IMR-90 (cell line): Measurements from ENCODE around the gene DSE. TPM values are rescaled to one million over a fixed set of nuclear protein-coding genes. Genes with fewer than 3 reads are reported as not detected.

Experiments used
- ATAC-seq: fragments of 200-7000 bp; cut with Tn5 transposase; 2 replicates; pipeline ENCODE4 v1.9.1; 2020; ENCODE audit warnings: low read depth, mild to moderate bottlenecking, moderate library complexity
- BruUV-seq: library from RNA; stranded (reverse); fragments of 400-500 nt; replicated peaks from 2 replicates; lab custom pipeline; 2021; lab: Mats Ljungman, UMichigan
- CTCF ChIA-PET: fragments of 300-600 bp; formaldehyde crosslinking; extraction: SDS; loops from one replicate; lab custom pipeline; 2021; ENCODE audit warnings: antibody characterized with exemption; lab: Yijun Ruan, JAX
- POLR2A ChIA-PET: fragments of 300-600 bp; sonication (Branson Sonifier 250); formaldehyde crosslinking; loops from one replicate; lab custom pipeline; 2022; ENCODE audit warnings: antibody characterized with exemption; ENCODE audit not compliant: unreplicated experiment; lab: Charles Lee
- DNase-seq: peaks from one replicate; pipeline ENCODE4 v3.0.0; 2013
- H2AFZ ChIP-seq: replicated peaks from 2 replicates; pipeline ENCODE3; 2013; ENCODE audit warnings: low read length, mild to moderate bottlenecking; ENCODE audit not compliant: poor library complexity
- H2AK5ac ChIP-seq: 2 replicates; pipeline ENCODE4 v1.6.1; 2013; ENCODE audit warnings: low read depth, low read length, inconsistent platforms
- H2AK9ac ChIP-seq: replicated peaks from 2 replicates; pipeline ENCODE3; 2013; ENCODE audit warnings: mild to moderate bottlenecking, low read depth, low read length, moderate library complexity; ENCODE audit not compliant: poor library complexity
- H2BK120ac ChIP-seq: 2 replicates; pipeline ENCODE4 v1.6.1; 2013; ENCODE audit warnings: low read depth, low read length, inconsistent platforms
- H2BK15ac ChIP-seq: 3 replicates; pipeline ENCODE4 v1.6.1; 2013; ENCODE audit warnings: low read depth, low read length, inconsistent platforms
- H2BK20ac ChIP-seq: 2 replicates; pipeline ENCODE4 v1.6.1; 2013; ENCODE audit warnings: low read depth, mild to moderate bottlenecking, inconsistent platforms, low read length, moderate library complexity
- H2BK5ac ChIP-seq: 2 replicates; pipeline ENCODE4 v1.6.1; 2013; ENCODE audit warnings: mild to moderate bottlenecking, low read depth, low read length, inconsistent platforms; ENCODE audit not compliant: poor library complexity, severe bottlenecking
- H3K14ac ChIP-seq: replicated peaks from 2 replicates; pipeline ENCODE4 v1.6.1; 2013; ENCODE audit warnings: low read depth, low read length, inconsistent platforms
- H3K18ac ChIP-seq: 2 replicates; pipeline ENCODE4 v1.6.1; 2013; ENCODE audit warnings: low read depth, low read length, control low read depth
- H3K23ac ChIP-seq: 2 replicates; pipeline ENCODE4 v1.6.1; 2013; ENCODE audit warnings: low read depth, low read length, inconsistent platforms
- H3K27ac ChIP-seq: 2 replicates; pipeline ENCODE4 v1.5.1; 2013; ENCODE audit warnings: mild to moderate bottlenecking, control low read depth, low read length; ENCODE audit not compliant: insufficient read depth
- H3K27me3 ChIP-seq: 2 replicates; pipeline ENCODE4 v1.6.1; 2013; ENCODE audit warnings: low read length; ENCODE audit not compliant: control insufficient read depth, insufficient read depth
- H3K36me3 ChIP-seq: 2 replicates; pipeline ENCODE4 v1.6.1; 2013; ENCODE audit warnings: low read length, mixed read lengths; ENCODE audit not compliant: control insufficient read depth, insufficient read depth
- H3K4ac ChIP-seq: 2 replicates; pipeline ENCODE4 v1.6.1; 2013; ENCODE audit warnings: low read depth, low read length, inconsistent platforms
- H3K4me1 ChIP-seq: 2 replicates; pipeline ENCODE4 v1.6.1; 2013; ENCODE audit warnings: low read length, mixed read lengths; ENCODE audit not compliant: control insufficient read depth, insufficient read depth
- H3K4me2 ChIP-seq: 2 replicates; pipeline ENCODE4 v1.6.1; 2013; ENCODE audit warnings: low read depth, mild to moderate bottlenecking, control low read depth, low read length, moderate library complexity
- H3K4me3 ChIP-seq: 2 replicates; pipeline ENCODE4 v1.5.1; 2013; ENCODE audit warnings: low read depth, mild to moderate bottlenecking, control low read depth, low read length, moderate library complexity; ENCODE audit not compliant: insufficient read depth
- H3K56ac ChIP-seq: 2 replicates; pipeline ENCODE4 v1.6.1; 2013; ENCODE audit warnings: low read length, inconsistent platforms; ENCODE audit not compliant: insufficient read depth; ENCODE audit errors: extremely low read depth
- H3K79me1 ChIP-seq, 2 experiments: 2 replicates each; pipeline ENCODE4 v1.6.1; 2013; ENCODE audit warnings: low read length in 2 of 2, inconsistent platforms in 1 of 2, low read depth in 1 of 2
- H3K9ac ChIP-seq: 2 replicates; pipeline ENCODE4 v1.6.1; 2013; ENCODE audit warnings: low read depth, low read length, control low read depth
- H3K9me1 ChIP-seq: 2 replicates; pipeline ENCODE4 v1.6.1; 2013; ENCODE audit warnings: low read length, inconsistent platforms; ENCODE audit not compliant: insufficient read depth
- H3K9me3 ChIP-seq: 2 replicates; pipeline ENCODE4 v1.6.1; 2013; ENCODE audit warnings: low read length; ENCODE audit not compliant: control insufficient read depth, insufficient read depth
- H4K20me1 ChIP-seq: 2 replicates; pipeline ENCODE4 v1.6.1; 2013; ENCODE audit warnings: low read length, inconsistent platforms; ENCODE audit not compliant: insufficient read depth
- H4K5ac ChIP-seq: 2 replicates; pipeline ENCODE4 v1.6.1; 2013; ENCODE audit warnings: mild to moderate bottlenecking, low read depth, low read length, control low read depth
- H4K8ac ChIP-seq, 2 experiments: 2 replicates each; pipeline ENCODE4 v1.6.1; 2013; ENCODE audit warnings: low read depth in 2 of 2, low read length in 2 of 2, control low read depth in 1 of 2, inconsistent platforms in 1 of 2
- H4K91ac ChIP-seq: 2 replicates; pipeline ENCODE4 v1.6.1; 2013; ENCODE audit warnings: low read depth, low read length, inconsistent platforms; ENCODE audit not compliant: insufficient read depth
- CHD1 ChIP-seq: IDR thresholded peaks from 2 replicates; pipeline ENCODE4 v1.6.1; 2012; ENCODE audit warnings: low read depth, low read length, improper control_type of control experiment
- FOS ChIP-seq: fragments of 150-350 bp; IDR thresholded peaks from 2 replicates; pipeline ENCODE4 v1.6.1; 2016; ENCODE audit warnings: low read depth, low read length
- MAZ ChIP-seq: IDR thresholded peaks from 2 replicates; pipeline ENCODE4 v1.6.1; 2012; ENCODE audit warnings: low read depth, mild to moderate bottlenecking, low read length, improper control_type of control experiment, moderate library complexity, borderline replicate concordance
- MXI1 ChIP-seq: IDR thresholded peaks from 2 replicates; pipeline ENCODE4 v1.6.1; 2012; ENCODE audit warnings: low read depth, mild to moderate bottlenecking, low read length, moderate library complexity, borderline replicate concordance
- NFE2L2 ChIP-seq: fragments of 150-350 bp; IDR thresholded peaks from 2 replicates; pipeline ENCODE4 v1.6.1; 2016; ENCODE audit warnings: low read depth, mild to moderate bottlenecking, low read length
- POLR2A ChIP-seq: IDR thresholded peaks from 2 replicates; pipeline ENCODE4 v1.6.1; 2012; ENCODE audit warnings: mild to moderate bottlenecking, low read depth, low read length
- RCOR1 ChIP-seq: IDR thresholded peaks from 2 replicates; pipeline ENCODE4 v1.6.1; 2012; ENCODE audit warnings: mild to moderate bottlenecking, low read length, improper control_type of control experiment; ENCODE audit not compliant: insufficient replicate concordance
- RFX5 ChIP-seq: IDR thresholded peaks from 2 replicates; pipeline ENCODE4 v1.8.0; 2012; ENCODE audit warnings: low read depth, mild to moderate bottlenecking, low read length, moderate library complexity
- SMC3 ChIP-seq: fragments of 150-350 bp; IDR thresholded peaks from 2 replicates; pipeline ENCODE4 v1.6.1; 2016; ENCODE audit warnings: low read depth, mild to moderate bottlenecking, antibody characterized with exemption, low read length, moderate library complexity
- USF2 ChIP-seq: fragments of 150-350 bp; IDR thresholded peaks from 2 replicates; pipeline ENCODE4 v1.6.1; 2017; ENCODE audit warnings: mild to moderate bottlenecking, antibody characterized with exemption, low read length, low read depth
- WGBS, 2 experiments: methylation state at CpG; one replicate each; pipeline versions ENCODE4 v1.1.5 to v1.1.7; 2013; ENCODE audit warnings: missing lambda C conversion rate in 2 of 2; ENCODE audit not compliant: insufficient read length in 1 of 2; ENCODE audit errors: extremely low coverage in 2 of 2; 5-methylcytosine and 5-hydroxymethylcytosine counted together
- dilution Hi-C: fragments of 300-500 bp; cut with HindIII; formaldehyde crosslinking; loops from one replicate; pipeline ENCODE4 v1.14.3; 2018; ENCODE audit warnings: low sequenced_read_pairs; ENCODE audit not compliant: unreplicated experiment
- in situ Hi-C: fragments of 300-500 bp; cut with MboI; formaldehyde crosslinking; loops from 3 replicates; pipeline ENCODE4 v1.14.3; 2019; ENCODE audit warnings: low sequenced_read_pairs, inconsistent platforms, mixed read lengths
- intact Hi-C: fragments of 100-400 bp; cut with micrococcal nuclease; formaldehyde crosslinking; loops from 2 replicates; pipeline ENCODE4 v1.10.0; 2022
- polyA plus RNA-seq, 3 experiments: library from polyadenylated mRNA; depleted of rRNA; stranded (reverse); fragments of >200 nt; gene quantifications; 2 replicates each; pipeline ENCODE4 v1.2.3, GENCODE V29; 2012; ENCODE audit warnings: low replicate concordance in 1 of 3
- total RNA-seq: library from RNA; depleted of rRNA; stranded (reverse); fragments of >200 nt; gene quantifications from 2 replicates; pipeline ENCODE4 v1.2.3, GENCODE V29; 2012
- TF ChIP-seq, protein P1 (sequence below): conservative IDR thresholded peaks from 2 replicates; pipeline ENCODE4 v1.5.1; 2012; ENCODE audit warnings: mild to moderate bottlenecking, low read depth, low read length, improper control_type of control experiment

Gene DSE
- total and polyA plus RNA-seq, 2 of the 4 experiments (the other 2 are of a cell fraction) = 48.0 to 154 TPM

GRCh38 chr6:116461932-116462885 lies 91.5 kb downstream of the DSE start (continued):
- no peak for TF ChIP-seq POLR2A

GRCh38 chr6:116463301-116463700 lies 92.6 kb downstream of the DSE start:
- intact Hi-C loops (no loop called here), in situ Hi-C loops (no loop called here), dilution Hi-C loops (no loop called here)
- TF ChIP-seq CHD1 (no peak), USF2 (no peak), RFX5 (no peak), NFE2L2 (no peak), RCOR1 (no peak), FOS (no peak), SMC3 (no peak), MXI1 (no peak), MAZ (no peak)
- TF ChIP-seq, protein P1, sequence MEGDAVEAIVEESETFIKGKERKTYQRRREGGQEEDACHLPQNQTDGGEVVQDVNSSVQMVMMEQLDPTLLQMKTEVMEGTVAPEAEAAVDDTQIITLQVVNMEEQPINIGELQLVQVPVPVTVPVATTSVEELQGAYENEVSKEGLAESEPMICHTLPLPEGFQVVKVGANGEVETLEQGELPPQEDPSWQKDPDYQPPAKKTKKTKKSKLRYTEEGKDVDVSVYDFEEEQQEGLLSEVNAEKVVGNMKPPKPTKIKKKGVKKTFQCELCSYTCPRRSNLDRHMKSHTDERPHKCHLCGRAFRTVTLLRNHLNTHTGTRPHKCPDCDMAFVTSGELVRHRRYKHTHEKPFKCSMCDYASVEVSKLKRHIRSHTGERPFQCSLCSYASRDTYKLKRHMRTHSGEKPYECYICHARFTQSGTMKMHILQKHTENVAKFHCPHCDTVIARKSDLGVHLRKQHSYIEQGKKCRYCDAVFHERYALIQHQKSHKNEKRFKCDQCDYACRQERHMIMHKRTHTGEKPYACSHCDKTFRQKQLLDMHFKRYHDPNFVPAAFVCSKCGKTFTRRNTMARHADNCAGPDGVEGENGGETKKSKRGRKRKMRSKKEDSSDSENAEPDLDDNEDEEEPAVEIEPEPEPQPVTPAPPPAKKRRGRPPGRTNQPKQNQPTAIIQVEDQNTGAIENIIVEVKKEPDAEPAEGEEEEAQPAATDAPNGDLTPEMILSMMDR = no peak
- no peak overlapping the region for H4K8ac ChIP-seq
- no peak overlapping the region for H2BK20ac ChIP-seq
- no peak overlapping the region for H2BK120ac ChIP-seq
- peaks cover 9% of the 10 kb centered on the region for H3K27me3 ChIP-seq
- no peak for ATAC-seq
- no peak overlapping the region for H2AFZ ChIP-seq
- H3K56ac ChIP-seq = no peak overlapping the region
- no peak overlapping the region for H2BK15ac ChIP-seq
- no peak overlapping the region for H3K4me2 ChIP-seq
- BruUV-seq = no TSS peak
- no peak overlapping the region for H3K23ac ChIP-seq
- no peak overlapping the region for H2BK5ac ChIP-seq
- no peaks in the 10 kb centered on the region for H3K9me1 ChIP-seq
- no peak overlapping the region for H2AK9ac ChIP-seq
- H3K9me3 ChIP-seq = 0 out of 2 replicates have a peak, but pooled peaks cover 1% of the 10 kb centered on the region
- no peak overlapping the region for H3K14ac ChIP-seq
- no peak overlapping the region for H3K4me3 ChIP-seq
- H3K79me1 ChIP-seq = no peaks in the 10 kb centered on the region
- H4K5ac ChIP-seq = no peak overlapping the region
- no peak overlapping the region for H2AK5ac ChIP-seq
- H3K27ac ChIP-seq = no peak overlapping the region
- H4K91ac ChIP-seq = no peak overlapping the region
- H3K4me1 ChIP-seq = no peaks in the 10 kb centered on the region; the same call in 1 of the 2 replicates
- ChIA-PET POLR2A (no interaction called here), CTCF (interaction anchor here (1.5 kb wide), 1 partner anchor 9 kb away, joined by 3 read pairs; no protein-coding TSS in a partner anchor)
- H3K4ac ChIP-seq = no peak overlapping the region
- no peaks in the 10 kb centered on the region for H3K36me3 ChIP-seq
- no peak overlapping the region for H3K9ac ChIP-seq
- no CpG with 5 or more reads among the region's 4 CpGs for WGBS, 2 experiments
- DNase-seq = no peak
- no peaks in the 10 kb centered on the region for H4K20me1 ChIP-seq
- no peak overlapping the region for H3K18ac ChIP-seq
